Stimulated activated CD4-positive, alpha-beta T cell treated with anti-CD3 and anti-CD28 coated beads, TNF-alpha, amount 100 ng/mL, for 48 hours (primary cell): ENCODE results near the gene REEP1.

ENCODE experiments used
- DNase-seq, 3 donors: peaks; one replicate each; pipeline ENCODE4 v3.0.0-alpha.2; 2020; ENCODE audit warnings: low read depth in 3 of 3

REEP1 gene, protein sequence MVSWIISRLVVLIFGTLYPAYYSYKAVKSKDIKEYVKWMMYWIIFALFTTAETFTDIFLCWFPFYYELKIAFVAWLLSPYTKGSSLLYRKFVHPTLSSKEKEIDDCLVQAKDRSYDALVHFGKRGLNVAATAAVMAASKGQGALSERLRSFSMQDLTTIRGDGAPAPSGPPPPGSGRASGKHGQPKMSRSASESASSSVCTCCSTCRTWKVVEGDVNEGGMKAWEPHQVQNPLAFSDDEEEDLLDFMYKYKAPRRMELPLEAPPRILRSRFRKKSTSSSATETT

DNA sequence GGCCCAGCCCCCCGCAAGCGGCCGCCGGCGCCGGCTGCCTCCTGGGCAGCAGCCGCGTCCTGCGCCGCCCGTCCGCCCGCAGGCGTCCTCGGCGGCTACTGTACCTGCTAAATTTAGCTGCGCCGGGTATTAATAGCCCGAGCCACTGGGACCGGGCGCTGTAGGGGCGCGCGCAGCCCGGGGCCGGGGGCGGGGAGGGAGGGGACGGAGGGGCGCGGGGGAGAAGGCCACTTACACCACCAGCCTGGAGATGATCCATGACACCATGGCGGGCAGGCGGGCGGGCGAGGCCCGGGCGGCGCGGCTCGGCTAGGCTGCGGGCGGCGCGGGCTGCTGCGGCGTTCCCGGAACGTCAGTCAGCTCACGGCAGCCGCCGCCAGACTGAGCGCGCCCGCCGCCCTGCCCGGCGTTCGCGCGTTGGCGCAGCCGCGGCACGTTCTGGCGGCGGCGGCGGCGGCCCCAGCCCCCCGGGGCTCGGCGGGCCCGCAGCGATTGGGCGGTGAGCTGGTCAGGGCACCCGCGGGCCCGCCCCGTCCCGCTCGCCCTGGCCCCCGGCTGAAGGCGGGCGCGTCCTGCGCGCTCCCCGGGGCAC, at the start of gene REEP1:
Gene REEP1, minus strand, starts transcription at position 383 of the 592 bp plus-strand sequence. Its CDS starts 116 bp downstream, at position 267.
- peak in 1 of 3 donors; percentile 12 for DNase-seq

GRCh38 chr2:86383844-86384243, 46.4 kb upstream of the REEP1 start:
- no peak for DNase-seq

- no peak for DNase-seq
Observed at GRCh38 chr2:86382698-86383097, 45.3 kb upstream of the REEP1 start.

- DNase-seq, result no peak
Observed at GRCh38 chr2:86382108-86382507, 44.7 kb upstream of the REEP1 start.

GRCh38 chr2:86378469-86378868, 41.0 kb upstream of the REEP1 start:
- no peak for DNase-seq

DNA sequence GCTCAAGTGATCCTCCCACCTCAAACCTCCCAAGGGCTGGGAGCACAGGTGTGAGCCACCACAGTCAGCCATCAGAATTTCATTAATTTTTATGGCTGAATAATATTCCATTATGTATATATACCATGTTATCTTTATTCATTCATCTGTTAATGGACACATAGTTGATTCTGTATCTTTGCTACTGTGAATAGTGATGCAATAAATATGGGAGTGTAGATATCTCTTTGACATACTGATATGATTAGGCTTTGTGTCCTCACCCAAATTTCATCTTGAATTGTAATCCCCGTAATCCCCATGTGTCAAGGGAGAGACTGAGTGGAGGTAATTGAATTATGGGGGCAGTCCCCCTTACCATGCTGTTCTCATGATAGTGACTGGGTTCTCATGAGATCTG, 38.2 kb upstream of the REEP1 start:
- DNase-seq, result no peak

DNA sequence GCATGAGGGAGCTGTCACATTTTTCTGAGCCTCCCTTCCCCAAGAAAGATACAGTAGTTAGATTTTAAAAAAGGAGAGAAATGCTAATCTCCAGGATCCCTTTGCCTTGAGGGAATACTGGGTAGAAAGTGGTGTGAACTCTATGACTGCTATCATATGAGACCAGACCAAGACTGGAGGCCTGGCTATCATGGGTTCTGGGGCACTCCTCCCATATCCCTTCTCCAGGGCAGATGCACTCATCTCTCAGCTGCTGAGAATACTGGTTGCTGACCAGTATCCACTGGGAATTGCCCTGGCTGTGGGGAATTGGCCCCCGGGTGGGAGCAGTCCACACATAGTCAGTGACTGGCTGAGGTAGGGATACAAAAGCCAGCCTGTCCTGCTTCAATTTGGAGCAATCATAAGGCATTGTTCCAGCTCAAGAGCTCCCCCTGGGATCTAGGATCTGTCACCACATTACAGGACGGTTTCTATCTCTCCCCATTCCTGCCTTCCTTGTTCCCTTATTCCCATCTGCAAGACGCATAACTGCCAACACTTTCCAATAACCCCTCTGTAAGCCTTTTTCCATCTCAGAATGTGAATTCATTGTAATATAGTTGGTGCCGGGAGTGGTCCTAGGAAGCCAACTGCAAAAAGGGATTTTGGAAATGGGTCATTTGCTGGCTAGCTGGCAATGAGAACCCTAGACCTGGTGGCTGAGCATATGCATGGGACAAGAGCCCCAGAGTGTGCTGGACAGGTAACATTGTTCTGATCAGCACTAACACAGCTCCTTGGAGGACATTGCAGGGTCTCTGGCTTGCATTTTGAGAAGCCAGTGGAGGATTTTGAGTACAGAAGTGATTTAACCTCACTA, 35.4 kb upstream of the REEP1 start:
- DNase-seq, result no peak

DNA sequence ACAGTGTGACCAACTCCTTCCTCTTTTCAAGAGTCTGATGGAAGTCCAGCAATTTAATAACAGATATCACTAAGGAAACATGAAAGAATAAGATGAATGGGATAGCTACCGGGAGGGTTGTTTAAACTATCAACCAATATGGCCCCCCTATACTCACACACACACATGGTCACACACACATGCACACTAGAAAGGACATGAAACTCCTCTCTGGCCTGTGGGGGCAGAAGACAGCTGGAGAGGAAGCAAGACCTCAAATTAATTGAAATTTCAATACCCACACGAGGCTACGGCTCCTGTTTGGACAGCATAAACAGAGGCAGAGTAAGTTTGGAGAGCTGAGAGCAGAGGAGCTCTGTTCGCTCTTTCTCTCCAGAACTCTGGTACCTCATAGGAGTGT, 34.7 kb upstream of the REEP1 start:
- no peak for DNase-seq

DNA sequence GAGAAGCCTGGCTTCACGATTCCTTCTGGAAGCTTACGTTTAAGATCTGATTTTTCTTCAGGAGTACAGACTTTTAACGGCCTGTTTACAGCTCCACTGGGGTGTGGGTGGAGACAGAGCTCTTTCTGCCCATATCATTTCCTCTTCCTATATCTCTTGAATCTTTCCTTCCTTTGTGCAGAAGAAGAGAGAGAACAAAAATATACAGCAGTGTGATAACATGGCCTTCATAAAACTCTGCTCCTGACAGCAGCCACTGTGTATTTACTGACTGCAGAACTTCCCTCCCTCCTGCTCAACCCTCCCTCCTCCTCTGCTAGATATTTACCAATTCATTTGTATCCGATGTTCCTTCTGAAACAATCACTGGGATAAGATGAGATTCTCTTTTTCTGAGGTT, 34.1 kb upstream of the REEP1 start:
- DNase-seq, result no peak

DNA sequence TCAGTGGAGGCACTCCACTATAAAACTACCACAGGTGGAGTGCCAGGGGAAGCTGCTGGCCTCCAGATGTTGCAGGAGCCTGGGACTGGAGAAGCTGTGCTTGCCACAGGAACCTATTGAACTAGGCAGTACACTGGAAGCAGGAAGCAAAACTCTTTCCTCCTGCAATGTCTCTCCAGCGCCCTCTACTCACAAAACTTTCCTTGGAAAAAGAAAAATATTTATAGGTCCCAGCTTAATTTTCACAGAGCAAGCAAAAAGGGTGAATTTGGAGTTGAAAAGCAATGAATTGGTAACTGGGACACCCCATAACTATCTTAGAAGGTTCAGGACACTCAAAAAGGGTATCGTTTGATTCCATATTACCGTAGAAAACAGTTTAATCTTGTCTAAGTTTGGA, 33.2 kb upstream of the REEP1 start:
- no peak for DNase-seq

DNA sequence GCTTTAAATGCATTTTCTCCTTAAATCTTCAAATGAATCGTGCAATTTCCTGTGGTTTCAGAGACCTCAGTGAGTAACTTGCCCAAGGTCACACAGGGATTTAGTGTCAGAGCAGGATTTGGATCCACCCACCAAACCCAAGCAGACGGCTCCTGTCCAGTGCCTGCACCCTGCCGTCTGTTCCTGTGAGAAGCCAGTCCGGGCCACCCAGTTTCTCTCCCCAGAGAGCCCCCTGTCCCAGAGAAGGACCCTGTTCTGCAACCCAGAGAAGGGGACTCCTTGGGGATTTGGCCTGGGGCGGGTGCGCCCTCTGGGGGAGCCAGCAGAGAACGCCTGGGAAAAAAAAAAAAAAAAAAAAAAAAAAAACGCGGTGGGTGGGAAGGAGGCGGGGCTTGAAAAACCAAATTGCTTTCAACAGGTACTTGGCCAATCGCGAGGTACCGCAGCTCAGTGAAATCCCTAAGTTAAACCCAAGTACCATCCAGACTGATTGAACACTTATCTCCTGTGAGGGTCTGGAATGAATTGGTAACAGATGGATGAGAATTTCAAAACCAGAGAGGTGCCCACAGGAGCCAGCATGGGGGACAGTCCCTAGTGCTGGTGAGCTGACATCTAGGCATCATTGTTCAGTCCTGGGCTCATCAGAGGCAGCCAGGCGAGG, 30.9 kb upstream of the REEP1 start:
- DNase-seq, result peak in 2 of 3 donors; percentile 11 to 27

DNA sequence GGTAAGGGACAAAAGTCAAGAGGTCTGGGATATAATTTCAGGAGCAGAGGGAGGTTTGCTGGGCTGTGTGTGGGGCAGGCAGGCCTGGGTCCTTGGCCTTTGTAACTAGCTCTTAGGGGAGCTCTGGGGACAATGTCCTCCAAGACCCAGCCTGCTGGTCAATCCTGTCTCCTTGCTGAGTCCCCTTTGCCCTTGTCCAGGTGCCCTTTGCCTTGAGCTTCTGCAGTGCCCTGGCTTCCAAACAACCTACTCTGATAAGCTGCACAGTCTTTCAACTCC, 30.0 kb upstream of the REEP1 start:
- DNase-seq, result no peak

DNA sequence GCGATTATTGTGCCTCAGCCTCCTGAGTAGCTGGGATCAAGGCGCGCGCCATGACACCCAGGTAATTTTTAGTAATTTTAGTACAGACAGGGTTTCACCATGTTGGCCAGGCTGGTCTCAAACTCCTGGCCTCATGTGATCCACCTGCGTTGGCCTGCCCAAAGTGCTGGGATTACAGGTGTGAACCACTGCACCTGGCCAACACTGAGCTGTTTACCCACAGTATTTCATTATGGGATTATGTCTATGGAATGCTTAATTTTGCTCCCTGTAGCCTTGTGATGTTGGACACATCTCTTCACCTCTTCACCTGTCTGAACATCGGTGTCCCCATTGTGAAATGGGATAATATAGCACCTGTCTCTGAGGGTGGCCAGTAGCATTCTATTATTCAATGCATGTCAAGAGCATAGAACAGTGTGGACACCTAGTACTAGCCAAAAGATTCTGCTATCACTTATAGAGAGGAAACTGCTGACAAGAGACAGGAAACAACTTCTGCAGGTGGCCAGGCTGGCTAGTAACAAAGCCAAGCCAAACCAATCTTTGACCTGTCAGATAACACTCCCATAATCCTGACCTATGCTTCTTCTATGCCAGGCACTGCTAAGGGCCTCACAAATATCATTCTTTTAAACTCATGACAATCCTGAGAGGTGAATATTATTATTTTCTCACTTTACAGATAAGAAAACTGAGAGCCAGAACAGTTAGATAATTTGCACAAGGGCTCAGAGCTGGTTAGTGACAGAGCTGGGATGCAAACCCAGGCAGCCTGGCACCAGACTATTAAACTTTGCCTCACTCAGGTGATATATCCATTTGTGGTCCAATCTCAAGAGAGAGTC, 29.4 kb upstream of the REEP1 start:
- DNase-seq, result no peak

- DNase-seq, result no peak
Observed at GRCh38 chr2:86364894-86365293, 27.5 kb upstream of the REEP1 start.

- no peak for DNase-seq
Observed at GRCh38 chr2:86360776-86361175, 23.4 kb upstream of the REEP1 start.

GRCh38 chr2:86358957-86359356, 21.5 kb upstream of the REEP1 start:
- no peak for DNase-seq

DNA sequence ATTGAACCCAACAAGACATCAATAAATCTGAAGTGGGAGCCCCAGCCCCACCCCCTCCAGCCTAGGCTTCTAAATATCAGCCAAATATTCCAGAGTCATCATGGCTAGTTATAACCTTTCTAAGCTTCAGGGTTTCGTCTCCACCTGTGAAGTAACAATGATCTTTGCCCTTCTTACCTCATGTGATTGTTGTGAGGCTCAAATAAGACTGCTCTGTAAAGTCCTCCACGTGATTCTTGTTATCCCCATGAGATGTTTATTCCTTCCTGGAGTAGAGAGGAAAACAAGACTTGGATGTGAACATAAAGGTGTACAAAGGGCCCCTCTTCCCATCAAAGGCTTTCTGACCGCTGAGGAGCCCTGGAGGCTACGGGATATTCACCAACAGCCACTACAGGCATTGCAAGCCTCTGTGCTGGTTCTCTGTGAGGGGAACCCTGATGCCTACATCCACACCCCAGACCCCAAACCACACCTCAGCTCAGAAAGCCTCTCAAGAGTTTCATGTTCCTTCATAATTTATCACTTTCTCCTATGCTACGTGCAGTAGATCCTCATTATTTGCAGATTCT, 20.1 kb upstream of the REEP1 start:
- no peak for DNase-seq

DNA sequence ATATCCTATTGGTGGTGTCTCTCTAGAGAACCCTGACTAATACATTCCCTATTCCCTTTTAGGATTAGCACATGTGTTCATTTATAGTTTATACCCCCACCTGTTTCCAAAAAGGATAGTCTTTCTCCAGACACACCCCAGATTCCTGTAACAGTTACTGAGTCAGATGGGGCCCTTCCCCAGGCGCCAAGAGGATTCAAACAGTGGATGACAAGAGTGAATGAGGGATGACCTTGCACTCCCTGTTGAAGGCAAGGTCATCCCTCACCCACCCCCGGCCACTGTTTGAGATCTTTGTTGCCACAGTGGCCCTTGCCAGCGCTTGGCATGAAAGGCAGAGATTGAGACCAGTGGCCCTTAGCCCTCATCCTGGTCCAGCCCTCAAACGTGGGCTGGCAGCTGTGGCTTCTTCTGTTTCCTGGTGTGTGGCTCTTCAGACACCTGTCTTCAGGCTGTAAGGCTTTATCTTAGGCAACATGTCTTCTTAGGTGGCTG, 15.3 kb upstream of the REEP1 start:
- DNase-seq, result no peak

- no peak for DNase-seq
Observed at GRCh38 chr2:86352137-86352726, 14.8 kb upstream of the REEP1 start.

GRCh38 chr2:86350751-86351150, 13.3 kb upstream of the REEP1 start:
- no peak for DNase-seq

DNA sequence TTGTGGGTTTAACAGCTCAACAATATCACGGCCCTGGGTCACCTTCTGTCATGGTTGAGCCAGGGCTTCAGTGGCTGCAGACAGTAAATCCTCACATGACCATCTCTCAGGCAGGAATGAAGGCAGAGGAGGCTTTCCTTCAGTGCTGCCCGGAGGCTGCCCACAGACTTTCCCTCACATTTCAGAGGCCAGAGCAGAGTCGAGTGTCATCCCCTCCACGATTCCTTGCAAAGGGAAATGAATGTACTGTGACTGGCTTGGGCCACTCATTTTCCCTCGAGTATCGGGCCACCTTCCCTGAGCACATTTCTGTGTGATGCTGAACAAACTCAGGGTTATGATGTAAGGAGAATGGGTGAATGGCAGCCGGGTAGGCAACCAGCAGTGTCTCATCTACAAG, 10.0 kb upstream of the REEP1 start:
- no peak for DNase-seq
